DOHH2 (cell line): ENCODE results near the gene RPA1.
A peak's percentile ranks its signal among the peaks of the same experiment; 100 is the strongest.

Experiments
- H3F3A ChIP-seq: fragments of 200-600 bp; sonication (generic), shearing (Covaris generic); 2 replicates; pipeline ENCODE4 v1.6.0; 2016; ENCODE audit warnings: antibody characterized with exemption, mild to moderate bottlenecking; ENCODE audit not compliant: control insufficient read depth, insufficient read depth
- H3K27ac ChIP-seq: fragments of 200-600 bp; sonication (generic); 2 replicates; pipeline ENCODE4 v1.5.1; 2014; ENCODE audit warnings: low read depth, mild to moderate bottlenecking, low read length, moderate library complexity
- H3K27me3 ChIP-seq: fragments of 200-600 bp; sonication (generic); 2 replicates; pipeline ENCODE4 v1.6.1; 2014; ENCODE audit warnings: mild to moderate bottlenecking, low read length, mixed read lengths; ENCODE audit not compliant: control insufficient read depth
- H3K36me3 ChIP-seq: fragments of 200-600 bp; sonication (generic); 2 replicates; pipeline ENCODE4 v1.6.1; 2014; ENCODE audit warnings: mild to moderate bottlenecking, low read length, moderate library complexity, mixed read lengths; ENCODE audit not compliant: control insufficient read depth
- H3K4me1 ChIP-seq: fragments of 200-600 bp; sonication (generic); 2 replicates; pipeline ENCODE4 v1.6.1; 2014; ENCODE audit warnings: mild to moderate bottlenecking, low read length, mixed read lengths; ENCODE audit not compliant: control insufficient read depth
- H3K4me2 ChIP-seq: fragments of 200-600 bp; sonication (generic); 2 replicates; pipeline ENCODE4 v1.6.0; 2014; ENCODE audit warnings: mild to moderate bottlenecking, low read length, moderate library complexity
- H3K4me3 ChIP-seq: fragments of 200-600 bp; sonication (generic); 2 replicates; pipeline ENCODE4 v1.5.1; 2014; ENCODE audit warnings: mild to moderate bottlenecking, low read length, mixed read lengths
- H3K79me2 ChIP-seq: fragments of 200-600 bp; sonication (generic); 2 replicates; pipeline ENCODE4 v1.6.1; 2014; ENCODE audit warnings: mild to moderate bottlenecking, low read length, mixed read lengths; ENCODE audit not compliant: control insufficient read depth
- H3K9me2 ChIP-seq: fragments of 200-600 bp; sonication (generic); replicated peaks from 2 replicates; pipeline ENCODE4 v1.6.1; 2014; ENCODE audit warnings: mild to moderate bottlenecking, low read length, mixed read lengths; ENCODE audit not compliant: control insufficient read depth
- H3K9me3 ChIP-seq: fragments of 200-600 bp; sonication (generic); 2 replicates; pipeline ENCODE4 v1.6.1; 2014; ENCODE audit warnings: antibody characterized with exemption, low read length, mixed read lengths; ENCODE audit not compliant: control insufficient read depth, insufficient read depth
- H4K20me1 ChIP-seq: fragments of 200-600 bp; sonication (generic); 2 replicates; pipeline ENCODE4 v1.6.0; 2014; ENCODE audit warnings: low read depth, mild to moderate bottlenecking, antibody characterized with exemption, low read length, moderate library complexity; ENCODE audit not compliant: control insufficient read depth, insufficient read depth
- EZH2phosphoT487 ChIP-seq: fragments of 200-600 bp; sonication (generic); IDR thresholded peaks from 2 replicates; pipeline ENCODE4 v1.6.1; 2017; ENCODE audit warnings: borderline replicate concordance, mild to moderate bottlenecking, antibody characterized with exemption, low read length, moderate library complexity, mixed read lengths
- TF ChIP-seq, protein P1 (sequence below): fragments of 200-600 bp; sonication (generic); IDR thresholded peaks from one replicate; pipeline ENCODE4 v1.5.1; 2014; ENCODE audit warnings: antibody characterized with exemption, mild to moderate bottlenecking, low read depth, low read length; ENCODE audit not compliant: poor library complexity, severe bottlenecking

The RPA1 gene

DNA sequence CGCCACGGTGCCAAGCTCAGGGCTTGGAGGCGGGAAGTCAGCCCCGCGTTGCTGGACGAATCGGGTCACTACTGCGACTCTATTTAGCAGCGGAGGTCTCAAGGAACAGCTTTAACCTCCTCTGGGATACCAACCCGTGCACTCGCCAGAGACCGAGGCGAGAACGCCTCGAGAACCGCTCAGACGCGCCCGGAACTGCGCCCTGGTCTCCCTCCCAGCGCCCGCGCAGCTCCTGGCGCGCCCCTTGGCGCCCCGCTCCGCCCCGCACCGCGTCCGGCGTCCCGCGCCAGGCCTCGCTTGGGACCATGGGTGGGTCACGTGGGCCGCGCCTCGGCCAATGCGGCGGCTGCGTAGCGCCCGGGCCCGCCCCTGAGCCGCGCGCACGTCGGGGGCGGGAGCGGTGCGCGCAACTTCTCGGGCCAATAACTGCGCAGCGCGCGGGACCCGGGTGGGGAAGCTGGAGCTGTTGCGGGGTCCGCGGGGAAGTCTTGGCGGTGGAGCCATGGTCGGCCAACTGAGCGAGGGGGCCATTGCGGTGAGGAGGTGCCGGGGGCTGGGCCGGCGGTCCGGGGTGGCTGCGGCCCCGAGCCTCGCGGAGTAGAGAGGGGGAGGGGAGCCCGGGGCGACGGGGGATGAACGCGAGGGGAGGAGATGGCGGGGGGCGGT, at the start of gene RPA1, which contains the start of gene SMYD4:
TSS of gene RPA1 (plus strand) at position 414 of the 666 bp plus-strand sequence. CDS start at position 503, 89 bp downstream.
TSS of gene SMYD4 (minus strand) at position 311 of the 666 bp plus-strand sequence. CDS start 1,908 bp downstream, outside the sequence.
- H3K9me2 ChIP-seq, result no peaks in the 10 kb centered on the region
- peak within 1 kb of the TSS; percentile 74 for H3K4me2 ChIP-seq
- H3F3A ChIP-seq, result peaks cover 8% of the 10 kb centered on the region; the same call in 1 of the 2 replicates
- no peaks in the 10 kb centered on the region for H3K9me3 ChIP-seq
- peaks cover 54% of the 10 kb centered on the region for H3K4me1 ChIP-seq
- H3K4me3 ChIP-seq, result peak within 1 kb of the TSS; percentile 97
- H4K20me1 ChIP-seq, result peaks cover 4% of the 10 kb centered on the region; the same call in 1 of the 2 replicates
- H3K36me3 ChIP-seq, result peaks cover 63% of the 10 kb centered on the region
- H3K27me3 ChIP-seq, result no peaks in the 10 kb centered on the region
- peaks cover 89% of the 10 kb centered on the region for H3K79me2 ChIP-seq
- TF ChIP-seq, protein P1, sequence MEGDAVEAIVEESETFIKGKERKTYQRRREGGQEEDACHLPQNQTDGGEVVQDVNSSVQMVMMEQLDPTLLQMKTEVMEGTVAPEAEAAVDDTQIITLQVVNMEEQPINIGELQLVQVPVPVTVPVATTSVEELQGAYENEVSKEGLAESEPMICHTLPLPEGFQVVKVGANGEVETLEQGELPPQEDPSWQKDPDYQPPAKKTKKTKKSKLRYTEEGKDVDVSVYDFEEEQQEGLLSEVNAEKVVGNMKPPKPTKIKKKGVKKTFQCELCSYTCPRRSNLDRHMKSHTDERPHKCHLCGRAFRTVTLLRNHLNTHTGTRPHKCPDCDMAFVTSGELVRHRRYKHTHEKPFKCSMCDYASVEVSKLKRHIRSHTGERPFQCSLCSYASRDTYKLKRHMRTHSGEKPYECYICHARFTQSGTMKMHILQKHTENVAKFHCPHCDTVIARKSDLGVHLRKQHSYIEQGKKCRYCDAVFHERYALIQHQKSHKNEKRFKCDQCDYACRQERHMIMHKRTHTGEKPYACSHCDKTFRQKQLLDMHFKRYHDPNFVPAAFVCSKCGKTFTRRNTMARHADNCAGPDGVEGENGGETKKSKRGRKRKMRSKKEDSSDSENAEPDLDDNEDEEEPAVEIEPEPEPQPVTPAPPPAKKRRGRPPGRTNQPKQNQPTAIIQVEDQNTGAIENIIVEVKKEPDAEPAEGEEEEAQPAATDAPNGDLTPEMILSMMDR, result no peak
- TF ChIP-seq EZH2phosphoT487, result no peak
- peak within 1 kb of the TSS; percentile 57 for H3K27ac ChIP-seq

DNA sequence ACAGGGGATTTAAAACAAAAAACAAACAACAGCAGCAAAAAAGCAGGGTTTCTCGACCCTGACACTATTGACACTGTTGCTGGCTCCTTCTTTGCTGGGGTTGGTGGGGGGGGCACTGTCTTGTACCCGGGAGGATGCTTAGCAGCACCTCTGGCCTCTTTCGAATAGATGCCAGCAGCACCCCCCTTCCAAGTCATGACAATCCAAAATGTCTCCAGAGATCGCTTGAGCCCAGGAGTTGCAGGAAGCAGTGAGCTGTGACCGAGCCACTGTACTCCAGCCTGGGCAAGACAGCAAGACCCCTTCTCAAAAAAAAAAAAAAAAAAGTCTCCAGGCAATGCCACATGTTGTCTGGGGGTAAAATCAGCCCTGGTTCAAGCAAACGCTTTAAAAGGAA, 47.6 kb upstream of the RPA1 start:
- no peaks in the 10 kb centered on the region for H4K20me1 ChIP-seq
- TF ChIP-seq EZH2phosphoT487, result no peak
- TF ChIP-seq, protein P1, result no peak
- no peaks in the 10 kb centered on the region for H3K9me2 ChIP-seq
- H3K36me3 ChIP-seq, result peaks cover 73% of the 10 kb centered on the region
- peaks cover 16% of the 10 kb centered on the region for H3F3A ChIP-seq
- peak overlapping the region; percentile 61 for H3K4me2 ChIP-seq
- peak overlapping the region; percentile 43 for H3K4me3 ChIP-seq
- H3K4me1 ChIP-seq, result peaks cover 46% of the 10 kb centered on the region
- H3K27me3 ChIP-seq, result no peaks in the 10 kb centered on the region
- H3K79me2 ChIP-seq, result no peaks in the 10 kb centered on the region
- H3K9me3 ChIP-seq, result no peaks in the 10 kb centered on the region
- peak overlapping the region; percentile 84 for H3K27ac ChIP-seq

DNA sequence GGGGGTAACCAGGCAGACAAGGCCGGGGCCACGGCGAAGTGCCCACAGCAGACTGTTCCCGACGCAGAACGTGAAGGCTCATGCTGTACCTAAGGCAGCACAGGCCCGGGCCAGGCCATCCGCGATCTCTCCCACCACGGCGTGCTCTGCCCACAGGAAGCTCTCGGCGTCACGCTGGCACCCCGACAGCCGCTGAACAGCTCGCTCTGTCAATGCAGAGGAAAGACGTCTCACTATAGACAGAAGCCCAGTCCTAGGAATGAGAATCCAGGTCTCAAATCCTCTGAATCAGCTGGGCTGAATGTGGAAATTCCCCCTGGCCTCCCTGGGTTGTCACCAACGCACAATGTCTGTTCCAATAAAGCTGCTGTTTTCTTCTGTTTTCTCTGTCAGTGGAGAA, 46.5 kb upstream of the RPA1 start:
- peaks cover 16% of the 10 kb centered on the region for H3F3A ChIP-seq
- no peaks in the 10 kb centered on the region for H3K9me3 ChIP-seq
- H3K36me3 ChIP-seq, result peaks cover 72% of the 10 kb centered on the region
- H3K27me3 ChIP-seq, result no peaks in the 10 kb centered on the region
- no peak for TF ChIP-seq EZH2phosphoT487
- TF ChIP-seq, protein P1, result no peak
- H3K27ac ChIP-seq, result peak overlapping the region; percentile 84
- H3K4me3 ChIP-seq, result peak overlapping the region; percentile 43
- peaks cover 4% of the 10 kb centered on the region; the same call in 1 of the 2 replicates for H3K79me2 ChIP-seq
- no peaks in the 10 kb centered on the region for H4K20me1 ChIP-seq
- no peaks in the 10 kb centered on the region for H3K9me2 ChIP-seq
- peak overlapping the region; percentile 61 for H3K4me2 ChIP-seq
- peaks cover 46% of the 10 kb centered on the region for H3K4me1 ChIP-seq
